Measurements from ENCODE around the gene SLC22A6. TPM values are rescaled to one million over a fixed set of nuclear protein-coding genes. Genes with fewer than 3 reads are reported as not detected.

SLC22A6 gene
- total RNA-seq, 1 donor from 2014 or later = not detected

DNA sequence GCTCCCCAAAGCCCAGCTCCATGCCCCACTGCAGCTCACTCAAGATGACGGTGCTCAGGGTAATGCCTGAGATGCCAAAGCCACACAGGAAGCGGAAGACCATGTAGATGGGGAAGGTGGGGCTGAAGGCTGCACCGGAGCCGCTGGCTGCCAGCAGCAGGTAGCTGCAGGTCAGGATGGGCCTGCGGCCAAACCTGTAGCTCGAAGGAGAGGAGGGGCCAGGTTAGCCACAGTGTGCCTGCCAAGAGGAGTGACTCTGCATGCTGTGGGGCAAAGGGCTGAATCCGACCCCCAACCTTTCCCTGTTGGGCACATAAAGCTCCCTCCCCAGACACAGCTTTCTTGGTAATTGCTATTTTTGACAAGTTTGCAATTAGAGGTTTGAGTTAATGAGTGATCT, 14.9 kb upstream of the SLC22A6 start:
- H3K9me3 Mint-ChIP-seq (ENCODE audit: low read depth) = no peaks in the 10 kb centered on the region
- no peak for DNase-seq (ENCODE audit: low spot score, unreplicated experiment)
- H3K36me3 Mint-ChIP-seq (ENCODE audit: insufficient read depth) = no peaks in the 10 kb centered on the region
- TF ChIP-seq, protein P1, sequence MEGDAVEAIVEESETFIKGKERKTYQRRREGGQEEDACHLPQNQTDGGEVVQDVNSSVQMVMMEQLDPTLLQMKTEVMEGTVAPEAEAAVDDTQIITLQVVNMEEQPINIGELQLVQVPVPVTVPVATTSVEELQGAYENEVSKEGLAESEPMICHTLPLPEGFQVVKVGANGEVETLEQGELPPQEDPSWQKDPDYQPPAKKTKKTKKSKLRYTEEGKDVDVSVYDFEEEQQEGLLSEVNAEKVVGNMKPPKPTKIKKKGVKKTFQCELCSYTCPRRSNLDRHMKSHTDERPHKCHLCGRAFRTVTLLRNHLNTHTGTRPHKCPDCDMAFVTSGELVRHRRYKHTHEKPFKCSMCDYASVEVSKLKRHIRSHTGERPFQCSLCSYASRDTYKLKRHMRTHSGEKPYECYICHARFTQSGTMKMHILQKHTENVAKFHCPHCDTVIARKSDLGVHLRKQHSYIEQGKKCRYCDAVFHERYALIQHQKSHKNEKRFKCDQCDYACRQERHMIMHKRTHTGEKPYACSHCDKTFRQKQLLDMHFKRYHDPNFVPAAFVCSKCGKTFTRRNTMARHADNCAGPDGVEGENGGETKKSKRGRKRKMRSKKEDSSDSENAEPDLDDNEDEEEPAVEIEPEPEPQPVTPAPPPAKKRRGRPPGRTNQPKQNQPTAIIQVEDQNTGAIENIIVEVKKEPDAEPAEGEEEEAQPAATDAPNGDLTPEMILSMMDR (IDR thresholded peaks at IDR 0.05; ENCODE audit: unreplicated experiment) = no peak
- H3K4me1 Mint-ChIP-seq (ENCODE audit: low read depth) = no peaks in the 10 kb centered on the region
- H3K4me3 Mint-ChIP-seq (ENCODE audit: low read depth) = no peak overlapping the region
- H3K27me3 Mint-ChIP-seq = peaks cover 18% of the 10 kb centered on the region
- H3K27ac Mint-ChIP-seq = no peak overlapping the region

DNA sequence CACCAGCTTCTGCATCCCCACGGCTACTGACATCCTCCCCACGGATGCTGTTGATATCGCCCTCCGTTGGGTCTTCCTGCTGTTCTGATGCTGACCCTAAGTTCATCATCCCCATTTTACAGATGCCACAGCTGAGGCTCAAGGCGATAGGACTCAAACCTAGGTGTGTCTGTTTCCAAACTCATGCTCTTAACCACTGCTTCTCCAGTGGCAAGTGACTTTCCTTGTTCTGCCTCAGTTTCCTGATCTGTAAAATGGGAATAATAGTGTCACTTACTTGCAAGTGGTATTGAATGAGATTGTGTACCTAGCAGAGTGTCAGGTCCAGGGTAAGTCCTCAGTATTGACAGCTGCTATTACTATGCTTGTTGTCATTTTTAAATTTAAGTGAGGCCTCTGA, 14.4 kb upstream of the SLC22A6 start:
- Mint-ChIP-seq H3K4me3 (ENCODE audit: low read depth) (no peak overlapping the region), H3K27ac (no peak overlapping the region), H3K4me1 (ENCODE audit: low read depth) (no peaks in the 10 kb centered on the region), H3K36me3 (ENCODE audit: insufficient read depth) (no peaks in the 10 kb centered on the region), H3K27me3 (peaks cover 15% of the 10 kb centered on the region), H3K9me3 (ENCODE audit: low read depth) (no peaks in the 10 kb centered on the region)
- TF ChIP-seq, protein P1 (IDR thresholded peaks at IDR 0.05; ENCODE audit: unreplicated experiment) = no peak
- DNase-seq (ENCODE audit: low spot score, unreplicated experiment) = no peak

GRCh38 chr11:62996271-62996670, 11.5 kb upstream of the SLC22A6 start:
- no peaks in the 10 kb centered on the region for H3K9me3 Mint-ChIP-seq (ENCODE audit: low read depth)
- H3K4me1 Mint-ChIP-seq (ENCODE audit: low read depth) = no peaks in the 10 kb centered on the region
- TF ChIP-seq, protein P1 (IDR thresholded peaks at IDR 0.05; ENCODE audit: unreplicated experiment) = no peak
- no peak for DNase-seq (ENCODE audit: low spot score, unreplicated experiment)
- H3K4me3 Mint-ChIP-seq (ENCODE audit: low read depth) = no peak overlapping the region
- H3K27me3 Mint-ChIP-seq = peaks cover 21% of the 10 kb centered on the region
- no peaks in the 10 kb centered on the region for H3K36me3 Mint-ChIP-seq (ENCODE audit: insufficient read depth)
- no peak overlapping the region for H3K27ac Mint-ChIP-seq

GRCh38 chr11:62994775-62995174, 10.0 kb upstream of the SLC22A6 start:
- Mint-ChIP-seq H3K36me3 (ENCODE audit: insufficient read depth) (no peaks in the 10 kb centered on the region), H3K4me1 (ENCODE audit: low read depth) (no peaks in the 10 kb centered on the region), H3K9me3 (ENCODE audit: low read depth) (no peaks in the 10 kb centered on the region), H3K27ac (no peak overlapping the region), H3K27me3 (peaks cover 19% of the 10 kb centered on the region), H3K4me3 (ENCODE audit: low read depth) (no peak overlapping the region)
- TF ChIP-seq, protein P1 (IDR thresholded peaks at IDR 0.05; ENCODE audit: unreplicated experiment) = no peak
- DNase-seq (ENCODE audit: low spot score, unreplicated experiment) = no peak

GRCh38 chr11:62988276-62988675, 3.5 kb upstream of the SLC22A6 start:
- no peak overlapping the region for H3K27ac Mint-ChIP-seq
- no peaks in the 10 kb centered on the region for H3K36me3 Mint-ChIP-seq (ENCODE audit: insufficient read depth)
- no peak overlapping the region for H3K4me3 Mint-ChIP-seq (ENCODE audit: low read depth)
- H3K27me3 Mint-ChIP-seq = peaks cover 19% of the 10 kb centered on the region
- DNase-seq (ENCODE audit: low spot score, unreplicated experiment) = no peak
- H3K4me1 Mint-ChIP-seq (ENCODE audit: low read depth) = no peaks in the 10 kb centered on the region
- TF ChIP-seq, protein P1 (IDR thresholded peaks at IDR 0.05; ENCODE audit: unreplicated experiment) = no peak
- no peaks in the 10 kb centered on the region for H3K9me3 Mint-ChIP-seq (ENCODE audit: low read depth)
